DOHH2 (cell line): Measurements from ENCODE around the gene ROM1.

Experiments used
- H3F3A ChIP-seq: fragments of 200-600 bp; sonication (generic), shearing (Covaris generic); 2 replicates; pipeline ENCODE4 v1.6.0; 2016; ENCODE audit warnings: antibody characterized with exemption, mild to moderate bottlenecking; ENCODE audit not compliant: control insufficient read depth, insufficient read depth
- H3K27ac ChIP-seq: fragments of 200-600 bp; sonication (generic); 2 replicates; pipeline ENCODE4 v1.5.1; 2014; ENCODE audit warnings: low read depth, mild to moderate bottlenecking, low read length, moderate library complexity
- H3K27me3 ChIP-seq: fragments of 200-600 bp; sonication (generic); 2 replicates; pipeline ENCODE4 v1.6.1; 2014; ENCODE audit warnings: mild to moderate bottlenecking, low read length, mixed read lengths; ENCODE audit not compliant: control insufficient read depth
- H3K36me3 ChIP-seq: fragments of 200-600 bp; sonication (generic); 2 replicates; pipeline ENCODE4 v1.6.1; 2014; ENCODE audit warnings: mild to moderate bottlenecking, low read length, moderate library complexity, mixed read lengths; ENCODE audit not compliant: control insufficient read depth
- H3K4me1 ChIP-seq: fragments of 200-600 bp; sonication (generic); 2 replicates; pipeline ENCODE4 v1.6.1; 2014; ENCODE audit warnings: mild to moderate bottlenecking, low read length, mixed read lengths; ENCODE audit not compliant: control insufficient read depth
- H3K4me2 ChIP-seq: fragments of 200-600 bp; sonication (generic); 2 replicates; pipeline ENCODE4 v1.6.0; 2014; ENCODE audit warnings: mild to moderate bottlenecking, low read length, moderate library complexity
- H3K4me3 ChIP-seq: fragments of 200-600 bp; sonication (generic); 2 replicates; pipeline ENCODE4 v1.5.1; 2014; ENCODE audit warnings: mild to moderate bottlenecking, low read length, mixed read lengths
- H3K79me2 ChIP-seq: fragments of 200-600 bp; sonication (generic); 2 replicates; pipeline ENCODE4 v1.6.1; 2014; ENCODE audit warnings: mild to moderate bottlenecking, low read length, mixed read lengths; ENCODE audit not compliant: control insufficient read depth
- H3K9me2 ChIP-seq: fragments of 200-600 bp; sonication (generic); replicated peaks from 2 replicates; pipeline ENCODE4 v1.6.1; 2014; ENCODE audit warnings: mild to moderate bottlenecking, low read length, mixed read lengths; ENCODE audit not compliant: control insufficient read depth
- H3K9me3 ChIP-seq: fragments of 200-600 bp; sonication (generic); 2 replicates; pipeline ENCODE4 v1.6.1; 2014; ENCODE audit warnings: antibody characterized with exemption, low read length, mixed read lengths; ENCODE audit not compliant: control insufficient read depth, insufficient read depth
- H4K20me1 ChIP-seq: fragments of 200-600 bp; sonication (generic); 2 replicates; pipeline ENCODE4 v1.6.0; 2014; ENCODE audit warnings: low read depth, mild to moderate bottlenecking, antibody characterized with exemption, low read length, moderate library complexity; ENCODE audit not compliant: control insufficient read depth, insufficient read depth
- CTCF ChIP-seq: fragments of 200-600 bp; sonication (generic); IDR thresholded peaks from one replicate; pipeline ENCODE4 v1.5.1; 2014; ENCODE audit warnings: antibody characterized with exemption, mild to moderate bottlenecking, low read depth, low read length; ENCODE audit not compliant: poor library complexity, severe bottlenecking
- EZH2phosphoT487 ChIP-seq: fragments of 200-600 bp; sonication (generic); IDR thresholded peaks from 2 replicates; pipeline ENCODE4 v1.6.1; 2017; ENCODE audit warnings: borderline replicate concordance, mild to moderate bottlenecking, antibody characterized with exemption, low read length, moderate library complexity, mixed read lengths

Gene ROM1

DNA sequence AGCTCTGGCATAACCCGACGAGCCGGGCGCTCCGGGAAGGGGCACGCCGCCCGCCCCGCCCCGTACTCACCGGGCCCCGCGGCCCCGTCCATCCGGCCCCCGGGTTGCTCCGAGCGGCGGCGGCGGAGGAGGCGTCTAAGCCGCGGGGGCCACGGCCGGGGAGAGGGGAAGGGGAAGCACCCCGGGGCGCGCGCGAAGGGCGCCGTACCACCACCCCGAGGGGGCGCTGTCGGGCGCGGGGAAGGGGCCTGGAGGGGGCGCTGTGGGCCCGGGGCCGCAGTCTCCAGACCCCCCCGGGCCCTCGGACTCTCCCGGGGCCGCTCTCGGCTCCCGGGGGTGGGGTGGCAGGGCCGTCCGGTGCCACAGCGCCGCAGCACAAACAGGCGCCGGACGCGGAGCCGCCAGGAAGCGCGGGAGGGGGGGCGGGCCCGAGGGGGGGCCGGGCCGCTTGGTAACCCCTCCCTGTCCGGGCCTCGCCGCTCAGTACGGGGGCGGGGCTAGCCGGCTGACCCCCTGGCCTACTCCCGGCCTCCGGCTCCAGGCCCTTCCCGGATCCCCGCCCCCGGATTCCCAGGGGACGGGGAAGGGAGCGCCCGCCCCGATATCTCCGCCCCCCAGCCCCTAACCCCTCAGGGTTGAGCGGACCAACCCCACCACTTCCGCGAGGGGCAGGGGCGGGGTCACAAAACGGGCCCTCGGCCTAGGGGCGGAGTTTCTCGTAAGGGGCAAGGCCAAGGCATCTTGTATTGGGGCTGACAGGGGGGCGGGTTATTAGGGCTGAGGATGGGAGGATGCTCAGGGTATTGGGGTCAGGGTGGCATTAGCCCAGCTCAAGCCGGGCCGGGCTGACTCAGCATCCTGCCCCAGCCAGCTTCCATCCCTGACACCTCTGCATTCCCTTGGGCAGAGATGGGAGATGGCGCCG, at the start of gene ROM1, which contains the start of gene EML3:
ROM1 (plus strand) TSS at position 892 of the 925 bp plus-strand sequence; CDS start at position 917, 25 bp downstream.
EML3 (minus strand) TSS at position 410 of the 925 bp plus-strand sequence; CDS start at position 92, 318 bp downstream.
- Histone ChIP-seq H3K79me2 (peaks cover 17% of the 10 kb centered on the region), H3K27ac (peak within 1 kb of the TSS; percentile 64), H3K4me1 (peaks cover 29% of the 10 kb centered on the region), H3K36me3 (peaks cover 46% of the 10 kb centered on the region), H3K9me3 (no peaks in the 10 kb centered on the region), H3K27me3 (no peaks in the 10 kb centered on the region), H3F3A (peaks cover 15% of the 10 kb centered on the region), H3K4me3 (peak within 1 kb of the TSS; percentile 92), H3K4me2 (peak within 1 kb of the TSS; percentile 98), H3K9me2 (no peaks in the 10 kb centered on the region), H4K20me1 (no peaks in the 10 kb centered on the region)
- no peak for TF ChIP-seq EZH2phosphoT487
- peak; percentile 91 for TF ChIP-seq CTCF

GRCh38 chr11:62565100-62565802, 47.8 kb upstream of the ROM1 start:
- TF ChIP-seq CTCF (no peak), EZH2phosphoT487 (no peak)
- peaks cover 16% of the 10 kb centered on the region for H3K4me1 ChIP-seq
- no peaks in the 10 kb centered on the region for H3K9me3 ChIP-seq
- H3K27ac ChIP-seq, result no peak overlapping the region
- no peaks in the 10 kb centered on the region for H3K9me2 ChIP-seq
- no peak overlapping the region for H3K4me2 ChIP-seq
- peaks cover 89% of the 10 kb centered on the region for H3K36me3 ChIP-seq
- H3K79me2 ChIP-seq, result peaks cover 53% of the 10 kb centered on the region
- H3K4me3 ChIP-seq, result no peak overlapping the region
- peaks cover 22% of the 10 kb centered on the region for H3F3A ChIP-seq
- no peaks in the 10 kb centered on the region for H3K27me3 ChIP-seq
- 0 out of 2 replicates have a peak, but pooled peaks cover 5% of the 10 kb centered on the region for H4K20me1 ChIP-seq

DNA sequence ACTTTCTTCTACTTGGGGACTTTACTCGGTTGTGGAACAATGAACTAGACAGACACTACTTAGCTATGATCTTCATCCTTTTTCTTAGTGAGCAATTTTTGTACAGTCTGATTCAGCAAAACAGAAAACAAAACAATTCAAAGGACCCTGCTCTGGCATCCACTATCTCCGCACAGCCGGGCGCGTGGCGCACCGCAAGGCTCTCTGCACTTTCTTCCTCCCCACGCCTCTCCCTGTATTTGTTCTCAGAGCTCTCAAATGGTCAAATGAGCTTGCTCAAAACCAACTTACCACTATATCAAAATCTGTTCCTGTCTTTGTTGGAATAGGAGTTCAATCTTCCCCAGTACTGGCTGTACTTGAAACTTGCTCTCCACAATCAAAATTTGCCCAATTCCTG, 46.8 kb upstream of the ROM1 start:
- Histone ChIP-seq H3K9me3 (no peaks in the 10 kb centered on the region), H3K4me1 (peaks cover 18% of the 10 kb centered on the region), H4K20me1 (no peaks in the 10 kb centered on the region), H3K4me2 (no peak overlapping the region), H3K27ac (no peak overlapping the region), H3K9me2 (no peaks in the 10 kb centered on the region), H3K79me2 (peaks cover 63% of the 10 kb centered on the region), H3K4me3 (no peak overlapping the region), H3F3A (peaks cover 17% of the 10 kb centered on the region), H3K27me3 (no peaks in the 10 kb centered on the region), H3K36me3 (peaks cover 89% of the 10 kb centered on the region)
- TF ChIP-seq CTCF (no peak), EZH2phosphoT487 (no peak)
